Endothelial cell (in vitro differentiated cells): ENCODE measurements around the gene ZFYVE26. TPM values are rescaled to one million over a fixed set of nuclear protein-coding genes. Genes with fewer than 3 reads are reported as not detected.

Experiments used
- DNase-seq: peaks from one replicate; pipeline ENCODE4 v3.0.0; 2021; ENCODE audit warnings: low spot score
- H3K27ac Mint-ChIP-seq: one replicate; pipeline ENCODE4 v1.8.0; 2021; ENCODE audit warnings: mixed read lengths, inconsistent platforms; ENCODE audit not compliant: unreplicated experiment
- H3K27me3 Mint-ChIP-seq: one replicate; pipeline ENCODE4 v1.8.0; 2021; ENCODE audit warnings: mild to moderate bottlenecking, moderate library complexity, mixed read lengths, inconsistent platforms; ENCODE audit not compliant: unreplicated experiment
- H3K36me3 Mint-ChIP-seq: one replicate; pipeline ENCODE4 v1.8.0; 2021; ENCODE audit warnings: mild to moderate bottlenecking, low read depth, mixed read lengths, inconsistent platforms; ENCODE audit not compliant: unreplicated experiment
- H3K4me1 Mint-ChIP-seq: one replicate; pipeline ENCODE4 v1.8.0; 2021; ENCODE audit warnings: mild to moderate bottlenecking, mixed read lengths, inconsistent platforms; ENCODE audit not compliant: unreplicated experiment
- H3K4me3 Mint-ChIP-seq: one replicate; pipeline ENCODE4 v1.8.0; 2021; ENCODE audit warnings: mild to moderate bottlenecking, mixed read lengths, inconsistent platforms; ENCODE audit not compliant: unreplicated experiment
- H3K9me3 Mint-ChIP-seq: one replicate; pipeline ENCODE4 v1.8.0; 2021; ENCODE audit warnings: mixed read lengths, inconsistent platforms; ENCODE audit not compliant: unreplicated experiment
- CTCF ChIP-seq: fragments of 200-600 bp; sonication (generic); IDR thresholded peaks from one replicate; pipeline ENCODE4 v1.5.0; 2021; ENCODE audit warnings: antibody characterized with exemption; ENCODE audit not compliant: unreplicated experiment
- total RNA-seq: library from RNA; stranded (reverse); fragmentation: NEBNext Ultra II Directional; extraction: Animal tissue kit (Norgen Biotek cat#: 25700); gene quantifications from one replicate; pipeline ENCODE4 v1.2.1, GENCODE V29; 2021; ENCODE audit not compliant: unreplicated experiment

ZFYVE26 gene
- total RNA-seq, 1 donor from 2014 or later: 28.9 TPM

DNA sequence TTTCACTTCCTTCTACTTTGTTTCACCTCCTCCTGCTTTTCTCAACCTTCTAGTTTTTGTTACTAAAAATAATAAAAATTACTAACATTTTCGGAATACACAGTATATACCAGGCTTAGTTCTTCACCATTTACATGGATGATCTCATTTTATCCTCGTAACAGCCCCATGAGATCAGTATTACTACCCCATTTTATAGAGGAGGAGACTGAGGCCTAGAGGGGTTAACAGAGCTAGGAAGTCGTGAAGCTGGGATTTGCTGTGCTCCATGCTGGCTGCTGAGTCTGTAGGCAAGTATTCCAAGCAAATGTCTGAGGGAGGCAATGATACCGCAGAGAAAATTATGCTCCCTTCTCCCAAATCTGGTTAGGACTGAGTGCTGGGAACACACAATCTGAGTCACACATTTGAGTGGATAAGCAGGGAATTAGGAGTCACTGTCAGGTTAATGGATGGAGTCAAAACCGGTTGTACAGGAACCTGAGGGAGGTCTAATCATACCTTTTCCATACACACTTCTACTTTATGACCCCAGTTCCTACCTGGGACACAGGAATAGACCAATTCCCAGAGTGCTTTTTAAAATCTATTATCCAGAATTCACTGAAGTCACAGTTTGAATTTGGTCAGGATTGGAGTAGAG lies 51.1 kb downstream of the ZFYVE26 start:
- no peak overlapping the region for H3K27ac Mint-ChIP-seq
- peaks cover 25% of the 10 kb centered on the region for H3K36me3 Mint-ChIP-seq
- H3K9me3 Mint-ChIP-seq: no peaks in the 10 kb centered on the region
- H3K27me3 Mint-ChIP-seq: no peaks in the 10 kb centered on the region
- no peak overlapping the region for H3K4me3 Mint-ChIP-seq
- no peak for TF ChIP-seq CTCF
- H3K4me1 Mint-ChIP-seq: no peaks in the 10 kb centered on the region
- DNase-seq: no peak

- no peaks in the 10 kb centered on the region for H3K9me3 Mint-ChIP-seq
- TF ChIP-seq CTCF: no peak
- no peak for DNase-seq
- peaks cover 20% of the 10 kb centered on the region for H3K36me3 Mint-ChIP-seq
- no peak overlapping the region for H3K27ac Mint-ChIP-seq
- no peak overlapping the region for H3K4me3 Mint-ChIP-seq
- H3K27me3 Mint-ChIP-seq: no peaks in the 10 kb centered on the region
- no peaks in the 10 kb centered on the region for H3K4me1 Mint-ChIP-seq
Observed at GRCh38 chr14:67764496-67764895, 51.9 kb downstream of the ZFYVE26 start.

DNA sequence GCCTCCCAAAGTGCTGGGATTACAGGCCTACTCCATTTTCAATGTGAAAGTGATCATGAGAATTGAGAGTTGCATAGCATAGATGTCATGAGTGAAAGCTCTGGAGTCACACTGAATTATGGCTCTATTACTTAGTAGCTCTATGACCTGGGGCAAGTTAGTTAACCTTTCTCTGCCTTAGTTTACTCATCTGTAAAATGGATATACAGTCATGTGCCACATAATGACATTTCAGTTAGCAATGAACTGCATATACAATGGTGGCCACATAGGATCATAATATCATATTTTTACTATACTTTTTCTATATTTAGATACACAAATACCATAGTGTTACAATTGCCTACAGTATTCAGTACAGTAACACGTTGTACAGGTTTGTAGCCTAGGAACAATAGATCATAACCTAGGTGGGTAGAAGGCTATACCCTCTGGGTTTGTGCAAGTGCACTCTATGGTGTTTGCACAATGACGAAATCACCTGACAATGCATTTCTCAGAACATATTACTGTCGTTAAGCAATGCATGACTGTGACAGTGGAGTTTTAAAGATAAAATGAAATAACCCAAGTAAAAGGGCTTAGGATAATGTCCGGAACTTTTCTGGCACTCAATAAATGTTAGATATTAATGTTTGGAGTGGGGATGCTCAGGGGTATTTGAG lies 53.1 kb downstream of the ZFYVE26 start:
- DNase-seq: no peak
- H3K4me1 Mint-ChIP-seq: no peaks in the 10 kb centered on the region
- H3K4me3 Mint-ChIP-seq: no peak overlapping the region
- H3K27ac Mint-ChIP-seq: no peak overlapping the region
- H3K9me3 Mint-ChIP-seq: no peaks in the 10 kb centered on the region
- H3K27me3 Mint-ChIP-seq: no peaks in the 10 kb centered on the region
- peaks cover 14% of the 10 kb centered on the region for H3K36me3 Mint-ChIP-seq
- no peak for TF ChIP-seq CTCF

DNA sequence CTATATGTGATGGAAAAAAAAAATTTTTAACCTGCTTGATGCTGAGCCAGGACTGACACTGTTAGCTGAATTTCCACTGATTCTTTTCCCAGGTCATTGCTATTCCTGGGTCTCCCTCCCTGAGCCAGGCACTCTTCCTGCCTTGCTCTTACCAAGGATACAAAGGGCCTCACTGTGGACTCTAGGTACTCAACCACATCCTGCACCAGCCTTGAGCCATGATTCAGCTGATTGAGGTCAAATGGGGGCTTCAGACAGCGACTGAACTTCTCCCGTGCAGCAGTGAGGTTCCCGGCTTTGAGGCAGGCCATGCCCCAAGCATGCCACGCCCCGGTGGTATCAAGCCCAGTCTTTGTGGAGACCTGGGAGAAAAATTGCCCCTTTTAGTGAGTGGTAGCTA lies 54.3 kb downstream of the ZFYVE26 start:
- DNase-seq: no peak
- no peaks in the 10 kb centered on the region for H3K9me3 Mint-ChIP-seq
- H3K36me3 Mint-ChIP-seq: peaks cover 14% of the 10 kb centered on the region
- no peak overlapping the region for H3K4me3 Mint-ChIP-seq
- H3K4me1 Mint-ChIP-seq: no peaks in the 10 kb centered on the region
- TF ChIP-seq CTCF: no peak
- H3K27ac Mint-ChIP-seq: no peak overlapping the region
- H3K27me3 Mint-ChIP-seq: peaks cover 2% of the 10 kb centered on the region

- TF ChIP-seq CTCF: no peak
- peaks cover 17% of the 10 kb centered on the region for H3K36me3 Mint-ChIP-seq
- DNase-seq: no peak
- H3K9me3 Mint-ChIP-seq: no peaks in the 10 kb centered on the region
- peaks cover 2% of the 10 kb centered on the region for H3K27me3 Mint-ChIP-seq
- no peaks in the 10 kb centered on the region for H3K4me1 Mint-ChIP-seq
- H3K27ac Mint-ChIP-seq: no peak overlapping the region
- no peak overlapping the region for H3K4me3 Mint-ChIP-seq
Observed at GRCh38 chr14:67759916-67760315, 56.5 kb downstream of the ZFYVE26 start.
